Stimulated activated naive CD4-positive, alpha-beta T cell treated with Interleukin-2 at 50 U/mL for 16 hours (primary cell): ENCODE results near the gene SACS.
"Not testable (repeated sequence)": the region's sequence is repeated elsewhere in the genome, so short reads cannot be mapped to it uniquely, and the experiment has no call there.

Experiments
- DNase-seq: peaks from one replicate; lab custom pipeline; 2025; lab: John Stamatoyannopoulos, UW

The SACS gene

DNA sequence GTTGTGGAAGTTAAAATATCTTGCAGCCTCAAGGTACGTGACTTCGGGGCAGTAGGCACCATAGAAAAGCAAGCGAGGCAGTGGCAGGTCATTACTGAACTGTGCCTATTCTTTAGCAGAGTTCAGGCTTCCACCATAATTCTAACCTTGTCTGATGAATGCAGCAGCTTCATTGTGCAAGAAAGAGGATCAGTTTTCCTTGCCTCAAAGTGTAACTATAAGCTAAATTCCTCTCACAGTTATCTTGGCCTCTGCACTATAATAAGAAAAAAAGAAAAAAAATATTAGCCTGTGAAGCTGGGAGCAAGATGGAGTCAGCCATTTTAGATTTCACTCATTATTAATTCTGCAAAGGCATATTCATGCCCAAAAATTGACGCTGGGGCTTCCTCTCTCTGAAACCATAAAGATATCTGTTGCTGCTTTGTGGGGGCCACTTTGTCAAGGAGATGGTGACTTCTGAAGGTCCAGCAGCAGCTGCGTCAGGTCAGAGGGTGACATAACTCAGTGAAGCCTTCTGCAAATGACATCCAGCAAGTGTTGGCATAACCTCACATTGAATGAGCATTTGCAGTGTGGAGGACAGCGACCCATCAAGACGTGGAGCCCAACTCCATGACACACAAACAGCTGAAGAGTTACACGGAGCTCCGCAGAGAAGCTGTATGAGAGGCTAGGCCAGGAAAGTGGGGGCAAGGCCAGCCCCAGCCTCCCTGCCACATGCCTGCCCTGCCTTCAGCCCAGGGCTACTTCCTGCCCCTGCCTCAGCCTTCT, 23.1 kb upstream of the SACS start:
- DNase-seq = no peak

DNA sequence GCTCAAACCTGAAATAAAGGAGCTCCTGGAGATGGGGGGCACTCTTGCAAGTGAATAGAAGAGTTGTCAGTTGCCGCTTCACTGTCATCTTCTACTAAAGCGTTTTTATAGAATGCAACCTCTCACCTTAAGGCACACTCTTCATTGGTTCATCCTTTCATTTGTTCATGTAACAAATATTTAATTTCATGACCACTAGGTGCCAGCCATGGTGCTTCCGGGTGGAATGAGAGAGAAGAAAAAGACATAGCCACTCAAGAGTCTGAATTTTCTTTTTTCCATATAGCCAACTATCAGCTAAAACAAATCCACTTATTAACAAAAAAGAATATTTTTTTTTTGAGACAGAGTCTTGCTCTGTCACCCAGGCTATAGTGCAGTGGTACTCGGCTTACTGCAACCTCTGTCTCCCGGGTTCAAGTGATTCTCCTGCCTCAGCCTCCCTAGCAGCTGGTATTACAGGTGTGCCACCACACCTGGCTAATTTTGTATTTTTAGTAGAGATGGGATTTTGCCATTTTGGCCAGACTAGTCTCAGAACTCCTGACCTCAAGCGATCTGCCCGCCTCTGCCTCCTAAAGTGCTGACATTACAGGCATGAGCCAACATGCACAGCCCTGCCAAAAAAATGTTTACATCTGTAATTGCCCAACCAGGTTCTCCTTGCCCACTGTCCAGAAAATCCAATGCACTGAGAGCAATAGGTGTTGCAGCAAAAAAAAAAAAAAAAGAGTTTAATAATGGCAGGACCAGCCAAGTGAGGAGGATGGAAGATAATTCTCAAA, 22.1 kb upstream of the SACS start:
- DNase-seq = no peak

- DNase-seq = no peak
Observed at GRCh38 chr13:23453132-23453531, 19.6 kb upstream of the SACS start.

GRCh38 chr13:23450340-23451046, 17.0 kb upstream of the SACS start:
- no peak for DNase-seq

GRCh38 chr13:23449398-23450162, 16.1 kb upstream of the SACS start:
- DNase-seq = no peak

DNA sequence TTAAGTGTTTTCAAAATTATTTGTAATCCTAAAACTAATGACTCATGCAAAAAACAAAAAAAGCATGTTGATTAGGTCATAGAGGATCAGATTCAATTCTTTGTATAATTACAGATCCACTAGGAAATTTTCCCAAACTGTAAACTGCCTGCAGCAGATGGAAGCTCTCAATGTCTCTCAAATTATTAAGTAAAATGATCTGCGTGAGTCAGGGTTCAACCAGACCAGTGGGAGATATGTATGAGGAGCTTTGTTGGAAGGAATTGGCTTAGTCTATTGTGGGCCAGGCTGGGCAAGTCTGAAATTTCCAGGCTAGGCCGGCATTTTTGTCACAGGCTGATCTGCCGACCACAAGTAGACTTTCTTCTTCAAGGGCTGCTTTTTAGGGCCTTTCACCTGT, 14.4 kb upstream of the SACS start:
- DNase-seq = no peak

DNA sequence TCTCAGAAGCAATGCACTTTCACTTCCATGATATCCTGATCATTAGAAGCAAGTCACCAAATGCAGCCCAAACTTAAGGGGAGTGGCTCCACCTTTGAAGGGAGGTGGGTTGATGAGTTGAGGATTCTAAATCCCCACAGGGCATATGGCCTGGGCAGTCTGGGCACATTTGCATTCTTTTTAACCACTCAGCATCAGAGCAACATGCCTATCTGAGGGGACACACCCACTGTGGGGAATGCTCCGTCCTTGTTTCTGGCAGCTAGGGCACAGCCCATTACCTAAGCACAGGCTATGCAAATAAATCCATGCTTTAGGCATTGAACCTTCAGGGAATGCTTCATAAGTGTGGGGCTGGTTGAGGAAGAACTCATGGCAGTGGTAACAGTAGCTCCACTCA, 12.3 kb upstream of the SACS start:
- DNase-seq = no peak

DNA sequence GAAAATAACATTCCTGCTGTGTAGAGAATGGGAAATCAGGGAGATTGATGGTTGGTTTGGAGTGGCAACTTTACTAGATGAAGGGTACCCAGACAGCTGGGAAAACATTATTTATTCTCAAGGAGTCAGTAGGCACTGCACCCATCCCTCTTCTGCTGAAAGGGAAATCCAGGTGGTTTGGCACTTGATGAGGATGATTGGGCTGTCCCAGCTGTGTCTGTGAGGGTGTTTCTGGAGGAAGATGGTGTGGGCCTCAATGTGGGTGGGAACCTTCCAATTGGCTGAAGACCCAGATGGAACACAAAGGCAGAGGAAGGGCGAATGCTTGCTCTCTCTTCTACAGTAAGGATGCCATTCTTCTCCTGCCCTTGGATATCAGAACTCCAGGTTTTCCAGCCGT, 10.4 kb upstream of the SACS start:
- DNase-seq = no peak

DNA sequence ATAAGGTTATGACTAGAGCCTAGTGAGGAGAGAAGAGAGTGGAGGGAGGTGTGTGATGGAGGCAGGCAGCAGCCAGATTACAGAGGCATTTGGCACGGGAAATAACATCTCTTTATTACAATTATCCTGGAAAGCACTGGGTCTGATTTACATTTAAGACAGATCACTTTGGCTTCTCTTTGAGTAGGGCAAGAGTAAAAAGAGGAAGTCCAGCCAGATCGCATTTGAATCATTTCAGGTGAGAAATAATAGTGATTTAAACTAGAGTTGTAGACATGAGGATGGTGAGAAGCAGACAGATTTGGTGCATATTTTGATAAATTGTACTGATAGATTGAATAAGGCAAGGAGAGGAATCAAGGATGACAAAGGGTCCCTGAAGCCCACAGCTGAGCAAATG, 9.6 kb upstream of the SACS start:
- DNase-seq = no peak

DNA sequence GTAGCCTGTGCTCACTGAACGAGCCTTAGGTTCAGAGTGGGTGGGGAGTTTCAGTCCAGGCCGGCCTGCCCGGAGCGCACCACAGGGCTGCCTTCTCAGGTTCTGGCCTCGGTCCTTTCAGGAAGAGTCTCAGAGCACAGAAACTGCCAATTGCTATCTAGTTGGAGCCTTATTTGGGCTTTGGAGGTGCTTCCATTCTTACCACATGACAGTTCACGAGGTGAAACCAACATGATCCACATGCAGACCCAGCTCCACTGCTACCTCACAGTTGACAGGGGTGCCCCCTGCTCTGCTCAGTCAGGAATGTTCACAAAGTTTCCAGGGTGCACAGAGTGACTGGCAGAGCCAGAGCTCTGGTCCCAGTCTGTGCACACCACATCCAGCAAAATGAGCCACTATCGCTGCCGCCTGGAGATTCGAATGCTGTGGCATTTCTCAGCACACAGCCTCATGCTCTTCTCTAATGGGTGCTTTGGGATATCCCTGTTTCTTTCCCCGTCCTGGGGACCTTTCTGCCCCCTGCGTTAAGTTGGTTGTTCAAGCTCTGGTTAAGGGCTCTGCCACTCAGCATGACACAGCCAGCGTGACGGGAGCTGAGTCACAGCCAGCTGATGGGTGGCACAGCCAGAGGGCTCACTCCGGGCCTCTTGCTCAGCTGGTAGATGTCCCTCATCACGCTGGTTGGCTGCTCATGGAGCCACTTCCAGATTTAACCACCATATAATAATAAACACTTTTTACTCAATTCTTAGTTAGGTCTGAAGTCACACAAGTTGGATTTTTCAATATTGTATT, 7.5 kb upstream of the SACS start:
- no peak for DNase-seq

DNA sequence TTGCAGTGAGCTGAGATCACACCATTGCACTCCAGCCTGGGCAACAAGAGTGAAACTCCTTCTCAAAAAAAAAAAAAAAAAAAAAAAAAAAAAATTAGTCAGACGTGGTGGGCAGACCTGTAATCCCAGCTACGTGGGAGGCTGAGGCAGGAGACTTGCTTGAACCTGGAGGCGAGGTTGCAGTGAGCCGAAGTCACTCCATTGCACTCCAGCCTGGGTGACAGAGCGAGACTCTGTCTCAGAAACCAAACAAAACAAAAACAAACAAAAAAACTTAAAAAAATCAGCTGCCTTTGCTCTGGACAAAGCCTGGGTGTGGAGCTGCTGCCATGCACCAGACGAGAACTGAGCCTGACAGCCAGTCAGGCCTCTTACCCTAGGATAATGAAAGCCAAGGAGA, 6.8 kb upstream of the SACS start:
- DNase-seq = not testable (repeated sequence)

DNA sequence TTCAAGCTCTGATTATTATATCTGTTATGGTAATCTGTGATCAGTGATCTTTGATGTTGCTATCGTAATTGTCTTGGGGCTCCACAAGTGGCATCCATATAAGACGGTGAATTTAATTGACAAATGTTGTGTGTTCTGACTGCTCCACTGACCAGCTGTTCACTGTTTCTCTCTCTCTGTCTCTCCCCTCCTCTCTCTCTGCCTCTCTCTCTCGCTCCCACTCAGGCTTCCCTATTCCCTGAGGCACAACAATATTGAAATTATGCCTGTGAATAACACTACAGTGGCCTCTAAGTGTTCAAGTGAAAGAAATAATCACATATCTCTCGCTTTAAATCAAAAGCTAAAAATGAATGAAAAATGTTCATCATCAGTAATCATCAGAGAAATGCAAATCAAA, 4.4 kb upstream of the SACS start:
- DNase-seq = no peak

DNA sequence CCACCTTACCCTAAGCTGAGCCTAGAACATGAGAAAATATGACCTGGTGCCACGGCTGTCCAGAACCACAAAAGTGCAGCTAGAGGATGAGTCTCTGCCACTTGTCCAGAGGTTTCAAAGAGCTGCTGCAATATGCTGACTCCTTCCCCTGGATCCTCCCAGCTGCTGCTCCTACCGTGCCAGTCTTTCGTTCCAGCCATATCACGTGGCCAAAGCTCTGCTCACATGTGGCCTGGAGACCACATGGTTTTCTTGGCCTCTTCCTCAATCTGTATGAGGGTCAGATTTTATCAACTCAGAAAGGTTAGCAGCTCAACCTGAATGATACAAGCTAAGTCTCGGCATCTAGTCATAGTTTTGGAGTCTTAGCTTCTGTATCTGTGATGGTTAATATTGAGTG, 3.2 kb upstream of the SACS start:
- DNase-seq = no peak

DNA sequence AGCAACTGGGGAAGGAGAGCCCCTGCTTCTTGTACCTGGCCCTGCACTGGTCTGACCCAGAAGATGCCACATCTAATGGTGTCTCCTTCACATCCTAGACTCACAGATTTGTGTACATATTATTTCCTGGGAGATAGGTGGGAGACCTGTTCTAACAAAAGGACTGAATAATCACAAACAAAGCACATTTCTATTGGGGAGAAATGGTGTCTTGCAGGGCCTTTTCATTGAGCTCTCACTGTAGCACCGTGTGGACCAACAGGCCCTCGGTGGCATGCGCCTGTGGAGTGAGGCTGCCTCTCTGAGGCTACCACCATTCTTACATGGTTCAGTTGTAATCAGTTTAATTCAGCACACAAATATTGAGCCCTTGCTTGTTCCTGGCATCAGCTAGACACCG, 989 bp upstream of the SACS start:
- no peak for DNase-seq

GRCh38 chr13:23432626-23433025, 876 bp downstream of the SACS start:
- no peak for DNase-seq

- no peak for DNase-seq
Observed at GRCh38 chr13:23430664-23431063, 2.8 kb downstream of the SACS start.

- DNase-seq = no peak
Observed at GRCh38 chr13:23427881-23428528, 5.5 kb downstream of the SACS start.

DNA sequence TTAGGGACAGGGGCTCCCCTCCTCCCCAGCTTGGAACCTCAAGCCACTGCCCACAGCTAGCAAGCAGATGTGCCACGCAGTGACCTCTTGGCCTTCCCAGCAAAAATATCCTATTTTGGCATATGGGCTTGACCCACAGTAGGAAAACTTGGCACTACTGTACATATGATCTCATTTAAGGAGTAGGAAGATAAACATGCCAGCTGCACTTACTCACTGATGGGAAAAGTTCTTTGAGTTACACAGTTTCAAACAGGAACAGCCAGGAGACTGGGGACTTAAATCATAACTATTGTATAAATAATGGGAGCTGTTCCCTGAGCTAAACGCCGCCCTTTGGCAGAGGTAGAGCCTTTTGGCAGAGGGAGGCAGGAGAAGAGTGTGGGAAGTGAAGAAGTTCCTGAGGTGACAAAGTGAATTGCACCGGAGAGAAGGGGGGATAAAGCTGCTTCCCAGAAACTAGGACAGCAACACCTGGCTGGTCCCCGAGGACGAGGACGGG, 6.1 kb downstream of the SACS start:
- no peak for DNase-seq

DNA sequence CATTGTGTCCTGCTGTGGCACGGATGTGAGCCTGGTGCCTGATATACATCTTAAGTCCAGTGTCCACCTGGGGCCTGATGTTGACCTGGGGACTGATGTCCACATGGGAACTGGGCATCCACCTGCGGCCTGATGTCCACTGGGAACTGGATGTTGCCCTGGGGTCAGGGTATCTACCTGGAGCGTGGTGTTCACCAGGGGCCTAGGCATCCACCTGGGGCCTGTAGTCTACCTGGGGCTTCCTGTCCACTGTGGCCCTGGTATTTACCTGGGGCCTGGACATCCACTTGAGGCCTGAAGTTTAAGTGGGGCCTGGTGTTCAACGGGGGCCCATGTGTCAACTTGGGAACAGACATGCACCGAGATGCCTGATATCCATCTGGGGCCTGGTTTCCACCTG, 11.9 kb downstream of the SACS start:
- DNase-seq = no peak

- DNase-seq = no peak
Observed at GRCh38 chr13:23418776-23419683, 14.5 kb downstream of the SACS start.
